GM12801 (cell line): ENCODE data around the gene VEPH1.

Experiments used
- CTCF ChIP-seq: IDR thresholded peaks from one replicate; pipeline ENCODE4 v1.5.1; 2011; ENCODE audit warnings: control low read depth; ENCODE audit not compliant: insufficient read length; ENCODE audit errors: extremely low read depth

The VEPH1 gene

GRCh38 chr3:157494581-157495281 is 8.5 kb downstream of the VEPH1 start:
- no peak for TF ChIP-seq CTCF

DNA sequence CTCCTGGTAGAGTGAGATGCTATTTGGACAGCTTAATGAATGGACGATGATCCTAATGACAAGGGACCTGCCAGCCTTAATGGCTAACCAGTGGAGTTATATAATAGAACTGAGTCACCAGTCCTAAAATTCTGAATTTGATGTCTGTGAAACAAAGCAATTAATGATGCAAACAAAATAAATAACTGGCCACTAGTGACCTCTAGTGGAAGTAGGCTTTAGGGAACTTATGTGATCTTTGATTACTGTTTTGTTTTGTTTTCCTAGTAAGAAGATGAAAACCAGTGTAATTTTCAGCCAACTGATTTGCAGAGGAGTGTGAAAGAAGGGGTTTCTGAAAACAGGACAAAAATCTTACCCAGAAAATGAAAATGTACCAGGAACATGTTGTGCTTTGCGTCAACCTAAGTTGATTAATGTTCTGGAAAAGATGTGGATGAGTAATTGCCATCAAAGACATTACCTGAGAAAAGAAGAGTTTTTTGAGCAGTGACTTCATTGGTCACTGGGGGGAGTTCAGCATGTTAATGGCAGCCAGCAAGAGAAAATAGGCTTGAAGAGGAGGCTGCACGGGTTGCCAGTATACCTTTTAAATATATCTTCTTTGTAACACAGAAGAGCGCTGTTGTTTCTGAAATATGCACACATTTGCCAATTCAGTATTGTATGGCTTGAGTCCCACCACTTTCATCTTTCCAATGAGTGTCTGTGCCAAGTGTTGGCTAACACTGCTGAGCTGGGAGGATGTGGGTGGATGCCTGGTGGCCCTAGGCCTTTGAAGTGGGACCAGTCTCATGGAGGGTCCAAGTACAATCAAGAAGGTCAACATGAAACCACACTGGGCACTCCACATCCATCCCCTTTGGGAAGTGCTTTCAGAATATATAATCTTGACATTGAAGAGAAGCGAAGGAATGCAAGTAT is 9.3 kb downstream of the VEPH1 start:
- TF ChIP-seq CTCF = no peak

- TF ChIP-seq CTCF = no peak
Observed at GRCh38 chr3:157491136-157491535, 12.1 kb downstream of the VEPH1 start.

DNA sequence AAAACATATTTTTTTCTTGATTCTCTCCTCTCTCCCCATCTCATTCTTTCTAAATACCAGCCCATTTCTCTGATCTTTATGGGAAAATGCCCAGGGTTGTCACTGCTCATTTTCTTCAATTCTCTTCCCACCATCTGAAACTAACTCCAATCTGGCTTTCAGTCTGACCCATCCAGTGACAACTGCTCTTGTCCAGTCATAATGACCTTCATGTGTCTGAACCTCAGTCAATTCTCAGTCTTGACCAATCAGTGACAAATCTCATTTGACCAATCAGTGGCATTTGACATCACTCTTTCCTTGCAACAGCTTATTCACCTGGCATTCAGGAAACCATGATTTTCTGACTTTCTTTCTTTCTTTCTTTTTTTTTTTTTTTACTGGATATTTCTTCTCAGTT is 15.1 kb downstream of the VEPH1 start:
- no peak for TF ChIP-seq CTCF

GRCh38 chr3:157487339-157487738 is 15.9 kb downstream of the VEPH1 start:
- no peak for TF ChIP-seq CTCF

GRCh38 chr3:157479464-157480243 is 23.6 kb downstream of the VEPH1 start:
- TF ChIP-seq CTCF = no peak

DNA sequence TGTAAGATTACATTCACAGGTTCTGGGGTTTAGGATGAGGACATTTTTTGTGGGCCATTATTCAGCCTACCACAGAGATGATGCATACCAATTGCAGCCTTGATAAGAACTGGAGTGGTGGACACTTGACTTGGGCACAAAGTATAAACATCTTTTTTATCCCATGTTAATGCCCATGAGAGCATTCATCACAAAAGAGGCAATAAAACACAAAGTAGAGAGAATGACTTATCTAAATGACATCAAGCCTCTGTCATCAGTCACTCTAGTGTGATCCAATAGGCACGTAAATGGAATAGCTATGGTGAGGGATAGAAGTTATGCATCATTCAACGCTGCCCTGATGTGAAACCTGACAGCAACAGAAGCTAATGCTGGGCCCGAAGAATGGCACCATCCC is 25.8 kb downstream of the VEPH1 start:
- no peak for TF ChIP-seq CTCF
